Prostate gland (tissue), 2 donors: ENCODE data around the gene LCN10.

Source experiments
- POLR2AphosphoS5 ChIP-seq: sonication (generic); formaldehyde crosslinking; IDR thresholded peaks from one replicate; pipeline ENCODE4 v1.6.1; 2017; ENCODE audit warnings: antibody characterized with exemption
- TF ChIP-seq, protein P1 (sequence below), 4 experiments: fragments of 200-600 bp in 2 of 4; fragments of 450-650 bp in 2 of 4; sonication (generic) in 2 of 4; IDR thresholded peaks; 1 replicate in 3 of 4; 2 replicates in 1 of 4; pipeline ENCODE4 v1.5.1; 2016 to 2019; ENCODE audit warnings: antibody characterized with exemption in 4 of 4, mild to moderate bottlenecking in 2 of 4, moderate library complexity in 2 of 4

DNA sequence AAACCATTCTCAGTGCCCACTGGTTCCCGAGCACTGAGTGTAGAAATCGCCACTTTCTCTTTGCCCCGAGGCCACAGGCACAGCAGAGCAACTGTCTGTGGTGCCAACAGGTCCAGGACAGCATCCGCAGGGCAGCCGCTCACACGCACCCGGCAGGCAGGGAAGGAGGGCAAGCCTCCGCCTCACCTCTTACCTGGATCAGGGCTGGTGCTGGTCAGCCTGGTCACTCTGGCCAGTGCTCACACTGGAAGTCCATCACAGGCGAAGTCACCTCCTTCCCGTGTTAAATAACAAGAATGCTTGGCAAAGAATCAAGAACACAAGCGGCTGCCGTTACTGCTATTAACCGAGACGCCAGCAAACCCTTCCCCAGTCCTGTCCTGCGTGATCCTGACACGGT lies 16.6 kb downstream of the LCN10 start:
- TF ChIP-seq, protein P1, sequence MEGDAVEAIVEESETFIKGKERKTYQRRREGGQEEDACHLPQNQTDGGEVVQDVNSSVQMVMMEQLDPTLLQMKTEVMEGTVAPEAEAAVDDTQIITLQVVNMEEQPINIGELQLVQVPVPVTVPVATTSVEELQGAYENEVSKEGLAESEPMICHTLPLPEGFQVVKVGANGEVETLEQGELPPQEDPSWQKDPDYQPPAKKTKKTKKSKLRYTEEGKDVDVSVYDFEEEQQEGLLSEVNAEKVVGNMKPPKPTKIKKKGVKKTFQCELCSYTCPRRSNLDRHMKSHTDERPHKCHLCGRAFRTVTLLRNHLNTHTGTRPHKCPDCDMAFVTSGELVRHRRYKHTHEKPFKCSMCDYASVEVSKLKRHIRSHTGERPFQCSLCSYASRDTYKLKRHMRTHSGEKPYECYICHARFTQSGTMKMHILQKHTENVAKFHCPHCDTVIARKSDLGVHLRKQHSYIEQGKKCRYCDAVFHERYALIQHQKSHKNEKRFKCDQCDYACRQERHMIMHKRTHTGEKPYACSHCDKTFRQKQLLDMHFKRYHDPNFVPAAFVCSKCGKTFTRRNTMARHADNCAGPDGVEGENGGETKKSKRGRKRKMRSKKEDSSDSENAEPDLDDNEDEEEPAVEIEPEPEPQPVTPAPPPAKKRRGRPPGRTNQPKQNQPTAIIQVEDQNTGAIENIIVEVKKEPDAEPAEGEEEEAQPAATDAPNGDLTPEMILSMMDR (IDR thresholded peaks at IDR 0.05) = no peak
- no peak for TF ChIP-seq POLR2AphosphoS5
